Measurements from ENCODE around the gene RPS6KC1.
"Not testable (repeated sequence)": the region's sequence is repeated elsewhere in the genome, so short reads cannot be mapped to it uniquely, and the experiment has no call there.

RPS6KC1 gene

GRCh38 chr1:213163278-213163711, 112.3 kb downstream of the RPS6KC1 start:
- no peak for DNase-seq

GRCh38 chr1:213164561-213164960, 113.5 kb downstream of the RPS6KC1 start:
- no peak for DNase-seq

GRCh38 chr1:213166852-213167251, 115.8 kb downstream of the RPS6KC1 start:
- no peak for DNase-seq

GRCh38 chr1:213171711-213172110, 120.7 kb downstream of the RPS6KC1 start:
- no peak for DNase-seq

- DNase-seq = peak; percentile 30
Observed at GRCh38 chr1:213176341-213176740, 125.3 kb downstream of the RPS6KC1 start.

- DNase-seq = no peak
Observed at GRCh38 chr1:213179784-213180183, 128.7 kb downstream of the RPS6KC1 start.

- no peak for DNase-seq
Observed at GRCh38 chr1:213180833-213181232, 129.8 kb downstream of the RPS6KC1 start.

GRCh38 chr1:213183036-213183672, 132.1 kb downstream of the RPS6KC1 start:
- no peak for DNase-seq

GRCh38 chr1:213186168-213186567, 135.1 kb downstream of the RPS6KC1 start:
- no peak for DNase-seq

- peak; percentile 2 for DNase-seq
Observed at GRCh38 chr1:213192026-213192425, 141.0 kb downstream of the RPS6KC1 start.

- DNase-seq = no peak
Observed at GRCh38 chr1:213194383-213194782, 143.3 kb downstream of the RPS6KC1 start.

GRCh38 chr1:213194855-213195254, 143.8 kb downstream of the RPS6KC1 start:
- DNase-seq = no peak

- DNase-seq = not testable (repeated sequence)
Observed at GRCh38 chr1:213196328-213197054, 145.4 kb downstream of the RPS6KC1 start.

GRCh38 chr1:213200630-213201029, 149.6 kb downstream of the RPS6KC1 start:
- DNase-seq = no peak

GRCh38 chr1:213201380-213202155, 150.5 kb downstream of the RPS6KC1 start:
- peak; percentile 11 for DNase-seq

GRCh38 chr1:213211201-213211600, 160.2 kb downstream of the RPS6KC1 start:
- DNase-seq = no peak

GRCh38 chr1:213219076-213219475, 168.0 kb downstream of the RPS6KC1 start:
- not testable (repeated sequence) for DNase-seq

- DNase-seq = no peak
Observed at GRCh38 chr1:213221209-213221608, 170.2 kb downstream of the RPS6KC1 start.

- DNase-seq = no peak
Observed at GRCh38 chr1:213227458-213227857, 176.4 kb downstream of the RPS6KC1 start.

- DNase-seq = no peak
Observed at GRCh38 chr1:213231795-213232231, 180.8 kb downstream of the RPS6KC1 start.

- no peak for DNase-seq
Observed at GRCh38 chr1:213242883-213243282, 191.8 kb downstream of the RPS6KC1 start.

- DNase-seq = peak; percentile 31
Observed at GRCh38 chr1:213244664-213245091, 193.6 kb downstream of the RPS6KC1 start.

- peak; percentile 7 for DNase-seq
Observed at GRCh38 chr1:213245260-213245910, 194.3 kb downstream of the RPS6KC1 start.
